WTC11 (cell line): ENCODE results near the gene ANKRD62.

Experiments used
- E2F1 ChIP-seq: sonication (generic); formaldehyde crosslinking; IDR thresholded peaks from 2 replicates; pipeline ENCODE4 v1.8.0; 2022; ENCODE audit warnings: mild to moderate bottlenecking, missing genetic modification reagents
- IRF2 ChIP-seq: sonication (generic); formaldehyde crosslinking; IDR thresholded peaks from 2 replicates; pipeline ENCODE4 v1.8.0; 2022; ENCODE audit warnings: low read depth, missing genetic modification reagents, borderline replicate concordance
- RELA ChIP-seq: sonication (generic); formaldehyde crosslinking; IDR thresholded peaks from 2 replicates; pipeline ENCODE4 v1.8.1; 2022; ENCODE audit warnings: missing genetic modification reagents, mild to moderate bottlenecking, borderline replicate concordance
- ZNF121 ChIP-seq: sonication (generic); formaldehyde crosslinking; IDR thresholded peaks from 2 replicates; pipeline ENCODE4 v1.8.0; 2023; ENCODE audit warnings: missing genetic modification reagents
- TF ChIP-seq, protein P1 (sequence below): fragments of 200-600 bp; IDR thresholded peaks from 2 replicates; pipeline ENCODE4 v1.8.0; 2022; ENCODE audit warnings: antibody characterized with exemption

GRCh38 chr18:12046046-12046750 lies 47.4 kb upstream of the ANKRD62 start:
- TF ChIP-seq E2F1 (CRISPR knock-in tag) (no peak), ZNF121 (CRISPR knock-in tag) (no peak), RELA (CRISPR knock-in tag) (no peak), IRF2 (CRISPR knock-in tag) (no peak)
- TF ChIP-seq, protein P1, sequence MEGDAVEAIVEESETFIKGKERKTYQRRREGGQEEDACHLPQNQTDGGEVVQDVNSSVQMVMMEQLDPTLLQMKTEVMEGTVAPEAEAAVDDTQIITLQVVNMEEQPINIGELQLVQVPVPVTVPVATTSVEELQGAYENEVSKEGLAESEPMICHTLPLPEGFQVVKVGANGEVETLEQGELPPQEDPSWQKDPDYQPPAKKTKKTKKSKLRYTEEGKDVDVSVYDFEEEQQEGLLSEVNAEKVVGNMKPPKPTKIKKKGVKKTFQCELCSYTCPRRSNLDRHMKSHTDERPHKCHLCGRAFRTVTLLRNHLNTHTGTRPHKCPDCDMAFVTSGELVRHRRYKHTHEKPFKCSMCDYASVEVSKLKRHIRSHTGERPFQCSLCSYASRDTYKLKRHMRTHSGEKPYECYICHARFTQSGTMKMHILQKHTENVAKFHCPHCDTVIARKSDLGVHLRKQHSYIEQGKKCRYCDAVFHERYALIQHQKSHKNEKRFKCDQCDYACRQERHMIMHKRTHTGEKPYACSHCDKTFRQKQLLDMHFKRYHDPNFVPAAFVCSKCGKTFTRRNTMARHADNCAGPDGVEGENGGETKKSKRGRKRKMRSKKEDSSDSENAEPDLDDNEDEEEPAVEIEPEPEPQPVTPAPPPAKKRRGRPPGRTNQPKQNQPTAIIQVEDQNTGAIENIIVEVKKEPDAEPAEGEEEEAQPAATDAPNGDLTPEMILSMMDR: no peak
